Tibial nerve (tissue), 4 donors: ENCODE data around the gene MBD3L1.

Experiments used
- EP300 ChIP-seq, 2 donors: sonication (generic); formaldehyde crosslinking; IDR thresholded peaks; one replicate each; pipeline ENCODE4 v1.6.1; 2017; ENCODE audit warnings: antibody characterized with exemption in 2 of 2, mild to moderate bottlenecking in 1 of 2
- POLR2A ChIP-seq, 2 donors: fragments of 450-650 bp; IDR thresholded peaks; one replicate each; pipeline ENCODE4 v1.6.1; 2017; ENCODE audit warnings: antibody characterized with exemption in 2 of 2, mild to moderate bottlenecking in 2 of 2, moderate library complexity in 2 of 2
- TF ChIP-seq, protein P1 (sequence below), 5 experiments: fragments of 200-600 bp in 3 of 5; fragments of 450-650 bp in 2 of 5; sonication (generic) in 3 of 5; IDR thresholded peaks; one replicate each; pipeline ENCODE4 v1.5.1; 2016 to 2019; ENCODE audit warnings: antibody characterized with exemption in 5 of 5, mild to moderate bottlenecking in 3 of 5, moderate library complexity in 2 of 5

DNA sequence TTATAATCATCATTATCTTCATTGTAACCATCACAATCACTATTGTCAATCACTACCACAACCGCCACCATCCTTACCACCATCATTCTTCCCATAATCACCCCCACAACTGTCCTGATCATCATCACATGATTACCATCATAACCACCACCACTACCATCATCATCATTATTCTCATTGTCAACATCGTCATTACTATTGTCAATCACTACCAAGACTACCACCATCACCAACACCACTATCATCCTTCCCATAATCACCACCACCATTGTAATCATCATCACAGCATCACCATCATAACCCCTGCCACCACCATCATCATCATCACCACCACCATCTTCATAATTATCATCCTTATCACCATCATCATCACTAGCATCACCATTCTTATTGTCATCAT is 55.2 kb downstream of the MBD3L1 start:
- TF ChIP-seq EP300 (IDR thresholded peaks at IDR 0.05) = no peak
- TF ChIP-seq, protein P1, sequence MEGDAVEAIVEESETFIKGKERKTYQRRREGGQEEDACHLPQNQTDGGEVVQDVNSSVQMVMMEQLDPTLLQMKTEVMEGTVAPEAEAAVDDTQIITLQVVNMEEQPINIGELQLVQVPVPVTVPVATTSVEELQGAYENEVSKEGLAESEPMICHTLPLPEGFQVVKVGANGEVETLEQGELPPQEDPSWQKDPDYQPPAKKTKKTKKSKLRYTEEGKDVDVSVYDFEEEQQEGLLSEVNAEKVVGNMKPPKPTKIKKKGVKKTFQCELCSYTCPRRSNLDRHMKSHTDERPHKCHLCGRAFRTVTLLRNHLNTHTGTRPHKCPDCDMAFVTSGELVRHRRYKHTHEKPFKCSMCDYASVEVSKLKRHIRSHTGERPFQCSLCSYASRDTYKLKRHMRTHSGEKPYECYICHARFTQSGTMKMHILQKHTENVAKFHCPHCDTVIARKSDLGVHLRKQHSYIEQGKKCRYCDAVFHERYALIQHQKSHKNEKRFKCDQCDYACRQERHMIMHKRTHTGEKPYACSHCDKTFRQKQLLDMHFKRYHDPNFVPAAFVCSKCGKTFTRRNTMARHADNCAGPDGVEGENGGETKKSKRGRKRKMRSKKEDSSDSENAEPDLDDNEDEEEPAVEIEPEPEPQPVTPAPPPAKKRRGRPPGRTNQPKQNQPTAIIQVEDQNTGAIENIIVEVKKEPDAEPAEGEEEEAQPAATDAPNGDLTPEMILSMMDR (IDR thresholded peaks at IDR 0.05) = no peak
- TF ChIP-seq POLR2A (IDR thresholded peaks at IDR 0.05) = no peak
